HG03196 (cell line): ENCODE results near the gene PCDHGA9.
A peak's percentile ranks its signal among the peaks of the same experiment; 100 is the strongest.
"Not testable (repeated sequence)": the region's sequence is repeated elsewhere in the genome, so short reads cannot be mapped to it uniquely, and the experiment has no call there.

Experiments used
- ATAC-seq: cut with Tn5 transposase; IDR thresholded peaks from one replicate; pipeline ENCODE4 v1.9.1; 2021; ENCODE audit not compliant: unreplicated experiment

Gene PCDHGA9

DNA sequence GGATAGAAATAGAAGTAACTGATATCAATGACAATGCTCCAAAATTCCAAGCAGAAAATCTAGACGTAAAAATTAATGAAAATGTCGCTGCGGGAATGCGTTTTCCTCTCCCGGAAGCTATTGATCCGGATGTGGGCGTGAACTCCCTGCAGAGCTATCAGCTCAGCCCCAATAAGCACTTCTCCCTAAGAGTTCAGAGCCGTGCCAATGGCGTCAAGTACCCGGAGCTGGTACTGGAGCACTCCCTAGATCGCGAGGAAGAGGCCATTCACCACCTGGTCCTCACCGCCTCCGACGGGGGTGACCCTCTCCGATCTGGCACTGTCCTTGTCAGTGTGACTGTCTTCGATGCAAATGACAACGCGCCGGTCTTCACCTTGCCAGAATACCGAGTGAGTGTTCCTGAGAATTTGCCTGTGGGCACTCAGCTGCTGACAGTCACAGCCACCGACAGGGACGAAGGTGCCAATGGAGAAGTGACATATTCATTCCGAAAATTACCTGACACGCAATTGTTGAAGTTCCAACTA is 11.0 kb downstream of the PCDHGA9 start:
- ATAC-seq: no peak

DNA sequence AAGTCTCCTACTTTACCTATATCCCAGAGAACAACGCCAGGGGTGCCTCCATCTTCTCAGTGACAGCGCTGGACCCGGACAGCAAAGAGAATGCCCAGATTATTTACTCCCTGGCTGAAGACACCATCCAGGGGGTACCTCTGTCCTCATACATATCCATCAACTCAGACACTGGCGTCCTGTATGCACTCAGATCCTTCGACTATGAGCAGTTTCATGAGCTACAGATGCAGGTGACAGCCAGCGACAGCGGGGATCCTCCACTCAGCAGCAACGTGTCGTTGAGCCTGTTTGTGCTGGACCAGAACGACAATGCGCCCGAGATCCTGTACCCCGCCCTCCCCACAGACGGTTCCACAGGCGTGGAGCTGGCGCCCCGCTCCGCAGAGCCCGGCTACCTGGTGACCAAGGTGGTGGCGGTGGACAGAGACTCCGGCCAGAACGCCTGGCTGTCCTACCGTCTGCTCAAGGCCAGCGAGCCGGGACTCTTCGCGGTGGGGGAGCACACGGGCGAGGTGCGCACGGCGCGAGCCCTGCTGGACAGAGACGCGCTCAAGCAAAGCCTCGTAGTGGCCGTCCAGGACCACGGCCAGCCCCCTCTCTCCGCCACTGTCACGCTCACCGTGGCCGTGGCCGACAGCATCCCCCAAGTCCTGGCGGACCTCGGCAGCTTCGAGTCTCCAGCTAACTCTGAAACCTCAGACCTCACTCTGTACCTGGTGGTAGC is 12.1 kb downstream of the PCDHGA9 start:
- ATAC-seq: not testable (repeated sequence)

DNA sequence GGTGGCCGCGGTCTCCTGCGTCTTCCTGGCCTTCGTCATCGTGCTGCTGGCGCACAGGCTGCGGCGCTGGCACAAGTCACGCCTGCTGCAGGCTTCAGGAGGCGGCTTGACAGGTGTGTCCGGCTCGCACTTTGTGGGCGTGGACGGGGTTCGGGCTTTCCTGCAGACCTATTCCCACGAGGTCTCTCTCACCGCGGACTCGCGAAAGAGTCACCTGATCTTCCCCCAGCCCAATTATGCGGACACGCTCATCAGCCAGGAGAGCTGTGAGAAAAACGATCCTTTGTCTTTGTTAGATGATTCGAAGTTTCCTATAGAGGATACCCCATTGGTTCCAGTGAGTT is 12.7 kb downstream of the PCDHGA9 start:
- ATAC-seq: not testable (repeated sequence)

DNA sequence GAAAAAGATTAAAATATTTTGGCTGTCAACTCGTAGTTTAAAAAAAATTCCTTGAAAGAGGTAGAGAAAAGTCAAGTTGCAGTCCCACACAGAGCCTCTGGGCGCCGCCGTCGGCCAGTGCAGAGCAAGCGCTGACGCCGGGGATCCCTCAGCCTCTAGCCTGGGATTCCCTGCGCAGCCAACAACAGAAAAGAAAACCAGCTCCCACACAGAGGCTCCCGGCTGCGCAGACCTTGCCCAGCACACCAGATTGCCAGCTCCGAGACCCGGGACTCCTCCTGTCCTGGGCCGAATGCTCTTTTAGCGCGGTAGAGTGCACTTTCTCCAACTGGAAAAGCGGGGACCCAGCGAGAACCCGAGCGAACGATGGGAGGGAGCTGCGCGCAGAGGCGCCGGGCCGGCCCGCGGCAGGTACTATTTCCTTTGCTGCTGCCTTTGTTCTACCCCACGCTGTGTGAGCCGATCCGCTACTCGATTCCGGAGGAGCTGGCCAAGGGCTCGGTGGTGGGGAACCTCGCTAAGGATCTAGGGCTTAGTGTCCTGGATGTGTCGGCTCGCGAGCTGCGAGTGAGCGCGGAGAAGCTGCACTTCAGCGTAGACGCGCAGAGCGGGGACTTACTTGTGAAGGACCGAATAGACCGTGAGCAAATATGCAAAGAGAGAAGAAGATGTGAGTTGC is 15.1 kb downstream of the PCDHGA9 start, which contains the start of gene PCDHGB7:
Gene PCDHGB7, plus strand, starts transcription at position 184 of the 679 bp plus-strand sequence. Its CDS starts 183 bp downstream, at position 367.
- ATAC-seq: peak; percentile 77

DNA sequence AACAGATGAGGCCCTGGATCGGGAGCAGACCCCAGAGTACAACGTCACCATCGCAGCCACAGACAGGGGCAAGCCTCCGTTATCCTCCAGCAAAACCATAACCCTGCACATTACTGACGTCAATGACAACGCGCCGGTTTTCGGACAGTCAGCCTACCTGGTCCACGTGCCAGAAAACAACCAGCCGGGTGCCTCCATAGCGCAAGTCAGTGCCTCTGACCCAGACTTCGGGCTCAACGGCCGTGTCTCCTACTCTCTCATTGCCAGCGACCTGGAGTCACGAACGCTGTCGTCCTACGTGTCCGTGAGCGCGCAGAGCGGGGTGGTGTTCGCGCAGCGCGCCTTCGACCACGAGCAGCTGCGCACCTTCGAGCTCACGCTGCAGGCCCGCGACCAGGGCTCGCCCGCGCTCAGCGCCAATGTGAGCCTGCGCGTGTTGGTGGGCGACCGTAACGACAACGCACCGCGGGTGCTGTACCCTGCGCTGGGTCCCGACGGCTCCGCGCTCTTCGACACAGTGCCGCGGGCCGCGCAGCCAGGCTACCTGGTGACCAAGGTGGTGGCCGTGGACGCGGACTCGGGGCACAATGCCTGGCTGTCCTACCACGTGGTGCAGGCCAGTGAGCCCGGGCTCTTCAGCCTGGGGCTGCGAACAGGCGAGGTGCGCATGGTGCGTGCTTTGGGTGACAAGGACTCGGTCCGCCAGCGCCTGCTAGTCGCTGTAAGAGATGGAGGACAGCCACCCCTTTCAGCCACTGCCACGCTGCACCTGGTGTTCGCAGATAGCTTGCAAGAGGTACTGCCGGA is 16.7 kb downstream of the PCDHGA9 start:
- ATAC-seq: no peak

DNA sequence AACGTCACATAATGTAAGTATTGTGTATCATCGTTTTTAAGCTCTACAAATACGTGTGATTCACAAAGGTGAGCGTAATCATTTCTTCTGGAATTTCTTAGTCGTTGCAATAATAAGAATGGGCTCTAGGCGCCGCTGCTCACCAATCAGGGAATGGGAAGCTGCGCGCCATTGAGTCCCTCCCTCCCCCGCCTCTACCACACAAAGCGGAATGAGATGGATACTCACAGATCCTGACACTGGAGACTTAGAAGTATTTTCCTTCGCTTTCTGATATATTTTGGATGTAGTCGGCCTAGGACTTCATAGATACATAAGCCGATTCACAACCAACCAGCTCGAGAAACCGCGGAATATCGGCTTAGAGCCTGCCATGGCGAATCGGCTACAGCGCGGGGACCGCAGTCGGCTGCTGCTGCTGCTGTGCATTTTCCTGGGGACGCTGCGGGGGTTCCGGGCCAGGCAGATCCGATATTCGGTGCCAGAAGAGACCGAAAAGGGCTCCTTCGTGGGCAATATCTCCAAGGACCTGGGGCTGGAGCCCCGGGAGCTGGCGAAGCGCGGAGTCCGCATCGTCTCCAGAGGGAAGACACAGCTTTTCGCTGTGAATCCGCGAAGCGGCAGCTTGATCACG is 18.4 kb downstream of the PCDHGA9 start, which contains the start of gene PCDHGA11:
Gene PCDHGA11, plus strand, starts transcription at position 197 of the 634 bp plus-strand sequence. Its CDS starts 177 bp downstream, at position 374.
- ATAC-seq: no peak

DNA sequence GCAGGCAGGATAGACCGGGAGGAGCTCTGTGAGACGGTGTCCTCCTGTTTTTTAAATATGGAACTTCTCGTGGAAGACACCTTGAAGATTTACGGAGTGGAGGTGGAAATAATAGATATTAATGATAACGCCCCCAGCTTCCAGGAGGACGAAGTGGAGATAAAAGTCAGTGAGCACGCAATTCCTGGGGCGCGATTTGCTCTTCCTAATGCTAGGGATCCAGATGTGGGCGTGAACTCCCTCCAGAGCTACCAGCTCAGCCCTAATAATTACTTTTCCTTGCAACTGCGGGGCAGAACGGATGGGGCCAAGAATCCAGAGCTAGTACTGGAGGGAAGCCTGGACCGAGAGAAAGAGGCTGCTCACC is 18.9 kb downstream of the PCDHGA9 start:
- ATAC-seq: no peak

DNA sequence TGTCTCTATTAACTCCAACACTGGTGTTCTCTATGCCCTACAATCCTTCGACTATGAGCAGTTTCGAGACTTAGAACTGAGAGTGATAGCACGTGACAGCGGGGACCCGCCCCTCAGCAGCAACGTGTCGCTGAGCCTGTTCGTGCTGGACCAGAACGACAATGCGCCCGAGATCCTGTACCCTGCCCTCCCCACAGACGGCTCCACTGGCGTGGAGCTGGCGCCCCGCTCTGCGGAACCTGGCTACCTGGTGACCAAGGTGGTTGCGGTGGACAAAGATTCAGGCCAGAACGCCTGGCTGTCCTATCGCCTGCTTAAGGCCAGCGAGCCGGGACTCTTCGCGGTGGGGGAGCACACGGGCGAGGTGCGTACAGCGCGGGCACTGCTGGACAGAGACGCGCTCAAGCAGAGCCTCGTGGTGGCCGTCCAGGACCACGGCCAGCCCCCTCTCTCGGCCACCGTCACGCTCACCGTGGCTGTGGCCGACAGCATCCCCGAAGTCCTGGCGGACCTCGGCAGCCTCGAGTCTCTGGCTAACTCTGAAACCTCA is 20.2 kb downstream of the PCDHGA9 start:
- ATAC-seq: no peak

DNA sequence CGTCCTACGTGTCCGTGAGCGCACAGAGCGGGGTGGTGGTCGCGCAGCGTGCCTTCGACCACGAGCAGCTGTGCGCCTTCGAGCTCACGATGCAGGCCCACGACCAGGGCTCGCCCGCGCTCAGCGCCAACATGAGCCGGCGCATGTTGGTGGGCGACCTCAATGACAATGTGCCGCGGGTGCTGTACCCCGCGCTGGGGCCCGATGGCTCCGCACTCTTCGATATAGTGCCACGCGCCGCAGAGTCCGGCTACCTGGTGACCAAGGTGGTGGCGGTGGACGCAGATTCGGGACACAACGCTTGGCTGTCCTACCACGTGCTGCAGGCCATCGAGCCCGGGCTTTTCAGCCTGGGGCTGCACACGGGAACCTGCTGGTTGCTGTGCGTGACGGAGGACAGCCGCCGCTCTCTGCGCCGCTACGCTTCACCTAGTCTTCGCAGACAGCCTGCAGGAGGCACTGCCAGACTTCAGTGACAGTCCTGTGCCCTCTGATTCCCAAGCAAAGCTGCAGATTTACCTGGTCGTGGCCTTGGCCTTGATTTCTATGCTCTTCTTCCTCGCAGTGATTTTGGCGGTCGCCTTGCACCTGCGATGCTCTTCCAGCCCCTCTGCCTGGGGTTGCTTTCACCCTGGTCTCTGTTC is 25.3 kb downstream of the PCDHGA9 start:
- ATAC-seq: no peak

DNA sequence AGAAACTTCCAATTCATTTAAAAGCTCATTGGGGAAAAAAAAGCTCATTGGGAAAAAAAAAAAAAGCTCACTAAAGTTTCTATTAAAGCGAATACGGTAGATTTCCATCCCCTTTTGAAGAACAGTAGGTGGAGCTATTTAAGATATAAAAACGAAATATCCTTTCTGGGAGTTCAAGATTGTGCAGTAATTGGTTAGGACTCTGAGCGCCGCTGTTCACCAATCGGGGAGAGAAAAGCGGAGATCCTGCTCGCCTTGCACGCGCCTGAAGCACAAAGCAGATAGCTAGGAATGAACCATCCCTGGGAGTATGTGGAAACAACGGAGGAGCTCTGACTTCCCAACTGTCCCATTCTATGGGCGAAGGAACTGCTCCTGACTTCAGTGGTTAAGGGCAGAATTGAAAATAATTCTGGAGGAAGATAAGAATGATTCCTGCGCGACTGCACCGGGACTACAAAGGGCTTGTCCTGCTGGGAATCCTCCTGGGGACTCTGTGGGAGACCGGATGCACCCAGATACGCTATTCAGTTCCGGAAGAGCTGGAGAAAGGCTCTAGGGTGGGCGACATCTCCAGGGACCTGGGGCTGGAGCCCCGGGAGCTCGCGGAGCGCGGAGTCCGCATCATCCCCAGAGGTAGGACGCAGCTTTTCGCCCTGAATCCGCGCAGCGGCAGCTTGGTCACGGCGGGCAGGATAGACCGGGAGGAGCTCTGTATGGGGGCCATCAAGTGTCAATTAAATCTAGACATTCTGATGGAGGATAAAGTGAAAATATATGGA is 27.9 kb downstream of the PCDHGA9 start, which contains the start of gene PCDHGA12:
Gene PCDHGA12, plus strand, starts transcription at position 176 of the 782 bp plus-strand sequence. Its CDS starts 253 bp downstream, at position 429.
- ATAC-seq: no peak

DNA sequence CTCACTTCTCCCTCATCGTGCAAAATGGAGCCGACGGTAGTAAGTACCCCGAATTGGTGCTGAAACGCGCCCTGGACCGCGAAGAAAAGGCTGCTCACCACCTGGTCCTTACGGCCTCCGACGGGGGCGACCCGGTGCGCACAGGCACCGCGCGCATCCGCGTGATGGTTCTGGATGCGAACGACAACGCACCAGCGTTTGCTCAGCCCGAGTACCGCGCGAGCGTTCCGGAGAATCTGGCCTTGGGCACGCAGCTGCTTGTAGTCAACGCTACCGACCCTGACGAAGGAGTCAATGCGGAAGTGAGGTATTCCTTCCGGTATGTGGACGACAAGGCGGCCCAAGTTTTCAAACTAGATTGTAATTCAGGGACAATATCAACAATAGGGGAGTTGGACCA is 28.7 kb downstream of the PCDHGA9 start:
- no peak for ATAC-seq

DNA sequence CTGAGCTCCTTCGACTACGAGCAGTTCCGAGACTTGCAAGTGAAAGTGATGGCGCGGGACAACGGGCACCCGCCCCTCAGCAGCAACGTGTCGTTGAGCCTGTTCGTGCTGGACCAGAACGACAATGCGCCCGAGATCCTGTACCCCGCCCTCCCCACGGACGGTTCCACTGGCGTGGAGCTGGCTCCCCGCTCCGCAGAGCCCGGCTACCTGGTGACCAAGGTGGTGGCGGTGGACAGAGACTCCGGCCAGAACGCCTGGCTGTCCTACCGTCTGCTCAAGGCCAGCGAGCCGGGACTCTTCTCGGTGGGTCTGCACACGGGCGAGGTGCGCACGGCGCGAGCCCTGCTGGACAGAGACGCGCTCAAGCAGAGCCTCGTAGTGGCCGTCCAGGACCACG is 29.7 kb downstream of the PCDHGA9 start:
- not testable (repeated sequence) for ATAC-seq

DNA sequence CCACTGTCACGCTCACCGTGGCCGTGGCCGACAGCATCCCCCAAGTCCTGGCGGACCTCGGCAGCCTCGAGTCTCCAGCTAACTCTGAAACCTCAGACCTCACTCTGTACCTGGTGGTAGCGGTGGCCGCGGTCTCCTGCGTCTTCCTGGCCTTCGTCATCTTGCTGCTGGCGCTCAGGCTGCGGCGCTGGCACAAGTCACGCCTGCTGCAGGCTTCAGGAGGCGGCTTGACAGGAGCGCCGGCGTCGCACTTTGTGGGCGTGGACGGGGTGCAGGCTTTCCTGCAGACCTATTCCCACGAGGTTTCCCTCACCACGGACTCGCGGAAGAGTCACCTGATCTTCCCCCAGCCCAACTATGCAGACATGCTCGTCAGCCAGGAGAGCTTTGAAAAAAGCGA is 30.1 kb downstream of the PCDHGA9 start:
- ATAC-seq: not testable (repeated sequence)

DNA sequence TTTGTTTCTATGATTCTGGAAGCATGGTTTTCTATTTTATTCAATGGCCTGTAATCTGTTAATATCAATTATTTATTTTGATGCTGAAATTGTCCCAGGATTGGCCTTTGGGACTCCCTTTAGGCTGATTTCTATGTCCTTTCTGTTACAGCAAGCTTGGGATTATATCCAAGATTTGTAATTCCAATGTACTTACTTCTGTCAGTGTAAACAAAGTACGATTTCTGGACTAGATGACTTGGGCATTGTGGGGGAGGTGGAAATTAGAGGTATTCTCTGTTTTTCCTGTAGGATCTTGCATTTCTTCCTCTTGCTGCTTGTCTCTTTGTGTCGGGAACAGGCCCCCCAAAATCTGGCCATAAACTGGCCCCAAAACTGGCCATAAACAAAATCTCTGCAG is 31.4 kb downstream of the PCDHGA9 start:
- ATAC-seq: no peak

DNA sequence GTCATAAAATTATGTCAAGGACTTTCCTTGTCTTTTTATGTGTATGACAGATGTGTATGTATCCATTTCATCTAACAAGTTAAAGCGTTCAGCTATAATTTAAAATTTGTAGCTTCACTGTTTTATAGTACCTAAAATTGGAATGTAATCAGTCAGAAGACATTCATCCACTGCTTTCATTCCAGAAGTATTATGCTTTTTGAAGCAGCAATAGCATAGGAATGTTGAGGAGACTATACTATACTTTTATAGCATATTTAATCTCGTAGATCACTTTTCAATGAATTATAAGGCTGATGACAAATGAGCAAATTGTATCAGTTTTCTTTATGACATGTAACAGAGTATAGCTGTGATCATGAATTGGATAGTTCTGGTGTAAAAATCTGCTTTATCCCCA is 34.6 kb downstream of the PCDHGA9 start:
- no peak for ATAC-seq

DNA sequence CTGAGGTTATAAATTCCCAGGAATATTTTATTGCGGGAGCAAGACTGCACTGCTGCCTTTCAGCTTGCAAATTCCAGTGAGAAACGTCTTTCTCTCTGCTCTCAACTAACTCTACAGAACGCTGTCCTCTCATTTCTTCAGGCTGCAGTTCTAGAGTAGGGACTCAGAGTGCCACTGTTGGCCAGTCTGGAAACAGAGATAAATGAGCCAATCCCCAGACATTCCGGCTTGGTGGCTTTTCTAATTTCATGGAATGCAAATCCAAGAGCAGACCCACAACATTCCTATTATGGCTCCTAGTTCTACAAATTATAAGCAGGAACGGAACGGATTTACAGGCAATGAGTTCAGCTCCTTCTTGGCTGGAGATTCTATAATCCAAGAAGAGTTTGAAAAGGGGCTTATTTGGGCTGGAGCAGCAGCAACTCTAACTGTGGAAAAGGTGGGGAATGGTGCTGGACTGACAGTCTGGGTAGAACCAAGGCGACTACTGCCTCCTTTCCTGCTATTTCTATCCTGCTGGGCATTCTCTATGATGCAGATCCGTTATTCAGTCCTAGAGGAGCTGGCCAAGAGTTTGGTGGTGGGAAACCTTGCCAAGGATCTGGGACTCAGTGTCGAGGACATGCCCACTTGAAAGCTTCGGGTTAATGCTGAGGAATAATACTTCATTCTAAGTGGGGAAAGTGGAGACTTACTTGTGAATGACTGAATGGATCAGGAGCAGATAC is 37.0 kb downstream of the PCDHGA9 start:
- ATAC-seq: no peak

DNA sequence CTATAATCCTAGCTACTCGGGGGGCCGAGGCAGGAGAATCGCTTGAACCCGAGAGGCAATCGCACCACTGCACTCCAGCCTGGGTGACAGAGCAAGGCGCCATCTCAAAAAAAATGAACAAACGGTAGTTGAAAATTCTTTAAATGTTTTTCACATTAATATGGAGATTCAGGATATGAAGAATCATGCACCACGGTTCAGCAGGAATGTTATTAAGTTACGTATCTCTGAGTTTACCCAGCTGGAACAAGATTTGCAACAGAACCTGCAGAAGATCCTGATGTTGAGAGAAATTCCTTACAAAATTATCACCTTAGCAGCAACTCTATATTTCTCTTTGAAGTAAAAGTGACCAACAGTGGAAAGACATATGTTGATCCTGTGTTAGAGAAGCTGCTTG is 37.8 kb downstream of the PCDHGA9 start:
- ATAC-seq: no peak

DNA sequence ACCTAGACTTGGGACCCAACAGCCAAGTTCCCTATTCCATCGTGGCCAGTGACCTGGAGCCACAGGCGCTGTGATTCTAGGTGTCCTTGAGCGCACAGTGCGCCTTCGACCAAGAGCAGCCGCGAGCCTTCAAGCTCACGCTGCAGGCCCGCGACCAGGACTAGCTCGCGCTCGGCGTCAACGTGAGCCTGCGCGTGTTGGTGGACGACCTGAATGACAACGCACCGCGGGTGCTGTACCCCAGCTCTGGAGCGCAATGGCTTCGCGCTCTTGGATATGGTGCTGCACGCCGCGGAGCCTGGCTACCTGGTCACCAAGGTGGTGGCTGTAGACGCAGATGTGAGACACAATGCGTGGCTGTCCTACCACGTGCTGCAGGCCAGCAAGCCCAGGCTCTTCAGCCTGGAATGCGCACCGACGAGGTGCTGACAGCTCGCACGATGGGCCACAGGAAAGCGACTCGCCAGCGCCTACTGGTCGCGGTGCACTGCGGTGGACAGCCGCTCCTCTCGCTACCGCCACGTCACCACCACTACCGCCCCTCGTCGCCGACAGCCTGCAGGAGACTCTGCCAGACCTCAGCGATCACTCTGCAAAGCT is 39.1 kb downstream of the PCDHGA9 start:
- ATAC-seq: no peak
